GM20431 (cell line): ENCODE results near the gene NFATC3.

Experiments
- in situ Hi-C: fragments of 300-500 bp; cut with MseI, MboI; formaldehyde crosslinking; loops from one replicate; pipeline ENCODE4 v1.15.0; 2020; ENCODE audit warnings: low sequenced_read_pairs; ENCODE audit not compliant: unreplicated experiment

The NFATC3 gene

DNA sequence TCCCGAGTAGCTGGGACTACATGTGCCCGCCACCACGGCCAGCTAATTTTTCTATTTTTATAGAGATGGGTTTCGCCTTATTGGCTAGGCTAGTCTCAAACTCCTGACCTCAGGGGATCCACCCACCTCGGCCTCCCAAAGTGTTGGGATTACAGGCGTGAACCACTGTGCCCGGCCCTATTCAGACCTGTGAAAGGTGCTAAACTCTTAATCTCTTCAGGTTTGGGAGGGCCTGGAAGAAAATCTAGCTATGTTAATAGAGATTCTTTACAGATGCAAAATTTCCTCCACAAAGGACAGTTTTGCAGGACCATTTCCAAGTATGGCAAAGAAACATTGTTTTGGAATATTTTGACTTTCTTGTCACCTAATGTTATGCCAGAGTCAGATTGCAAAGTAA is 156.9 kb downstream of the NFATC3 start:
- in situ Hi-C loops = no loop called here

- in situ Hi-C loops = no loop called here
These were observed 158.0 kb downstream of the NFATC3 start for GRCh38 chr16:68242926-68243858.

GRCh38 chr16:68244481-68244902 is 159.3 kb downstream of the NFATC3 start:
- in situ Hi-C loops = no loop called here

DNA sequence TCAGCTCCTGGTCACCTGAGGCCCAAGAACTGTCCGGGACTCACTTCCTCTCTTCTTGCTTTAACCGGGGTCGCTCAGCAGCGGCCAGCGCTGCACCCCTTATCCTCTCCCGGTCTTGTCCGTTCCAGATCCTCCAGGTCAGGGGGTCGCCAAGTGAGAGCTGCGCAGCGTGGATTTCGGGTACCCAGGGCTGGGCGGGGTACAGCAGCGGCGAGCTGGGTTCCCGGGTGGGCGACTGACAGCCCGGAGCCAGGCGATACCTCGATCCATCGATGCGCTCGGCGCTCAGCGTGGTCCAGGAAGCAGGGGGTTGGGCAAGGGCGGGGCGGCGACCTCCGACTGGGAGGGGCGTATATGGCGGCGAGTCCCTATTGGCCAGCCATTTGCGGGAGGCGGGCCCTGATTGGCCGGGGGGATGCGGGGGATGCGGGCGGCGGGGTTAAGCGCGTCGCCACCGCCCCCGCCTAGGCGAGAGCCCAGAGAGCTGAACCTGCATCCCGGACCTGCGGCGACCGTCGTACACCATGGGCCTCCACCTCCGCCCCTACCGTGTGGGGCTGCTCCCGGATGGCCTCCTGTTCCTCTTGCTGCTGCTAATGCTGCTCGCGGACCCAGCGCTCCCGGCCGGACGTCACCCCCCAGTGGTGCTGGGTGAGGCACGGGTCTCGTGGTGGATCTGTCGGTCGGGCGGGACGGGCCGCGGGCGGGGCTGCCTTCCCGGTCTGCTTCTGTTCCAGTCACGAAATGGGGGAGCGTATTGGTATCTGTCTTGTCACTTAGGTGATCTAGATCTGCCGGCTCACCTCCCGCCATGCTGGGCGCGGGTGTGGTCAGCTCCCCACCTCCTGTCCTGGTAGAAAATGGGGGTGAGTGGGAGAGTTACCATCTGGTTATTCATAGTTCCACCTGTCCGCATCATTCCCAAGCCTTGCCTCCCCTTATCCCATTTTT is 160.0 kb downstream of the NFATC3 start, which contains the start of gene PLA2G15:
Gene PLA2G15, plus strand, starts transcription at position 471 of the 951 bp plus-strand sequence. Its CDS starts 54 bp downstream, at position 525.
- in situ Hi-C loops = no loop called here

DNA sequence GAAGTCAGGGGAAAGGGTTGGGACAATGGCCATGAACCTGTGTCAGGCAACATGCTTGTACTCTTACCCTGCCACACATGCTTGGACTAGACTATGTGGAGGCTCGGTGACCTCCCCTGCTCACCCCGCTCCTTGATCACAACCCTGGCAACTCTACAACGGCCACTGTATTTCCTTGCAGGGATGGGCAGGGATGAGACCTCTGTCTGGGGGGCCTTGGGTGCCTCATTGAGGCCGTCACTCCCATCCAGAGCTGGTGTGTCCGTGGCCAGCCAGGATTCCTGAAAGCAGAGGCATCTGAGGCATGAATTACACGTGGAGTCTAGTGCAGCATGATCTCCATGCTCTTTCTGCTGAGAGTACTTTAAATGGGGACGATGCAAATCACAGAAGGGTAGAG is 161.0 kb downstream of the NFATC3 start:
- in situ Hi-C loops = no loop called here

DNA sequence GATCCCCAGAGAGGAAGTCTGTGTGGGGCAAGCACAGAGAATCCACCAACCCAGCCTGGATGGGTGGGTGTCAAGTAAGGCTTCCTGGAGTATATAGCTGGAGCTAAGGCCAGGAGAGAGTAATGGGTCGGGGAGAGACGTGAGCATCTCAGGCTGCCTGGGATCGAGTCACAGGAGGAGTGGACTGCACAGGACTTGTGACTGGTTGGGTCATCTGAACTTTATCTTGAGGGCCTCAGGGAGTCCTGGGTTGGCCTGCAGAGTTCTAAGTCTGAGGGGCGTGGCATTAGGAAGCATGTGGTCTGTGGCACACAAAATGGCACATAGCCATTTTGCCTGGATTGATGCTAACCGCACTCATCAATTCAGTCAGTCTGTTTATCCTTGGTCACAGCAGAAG is 161.5 kb downstream of the NFATC3 start:
- in situ Hi-C loops = no loop called here

DNA sequence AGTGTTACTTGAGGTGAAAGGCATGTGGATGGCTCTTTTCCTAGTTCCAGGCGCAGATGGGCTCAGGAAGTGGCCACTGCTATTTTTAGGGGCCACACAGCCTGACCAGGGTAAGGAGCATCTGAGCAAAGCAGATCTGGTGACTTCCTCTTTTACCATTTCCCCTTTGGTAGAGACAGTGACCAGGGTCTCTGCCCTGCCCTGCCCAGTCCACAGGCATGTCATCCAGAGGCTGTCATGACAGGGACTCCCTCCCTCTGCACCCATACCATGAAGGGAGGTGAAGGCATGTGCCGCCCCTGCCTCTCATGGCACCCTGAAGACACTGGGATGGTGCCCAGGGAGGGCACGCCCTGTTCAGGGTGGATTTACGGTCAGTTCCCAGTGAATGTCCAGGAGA is 162.2 kb downstream of the NFATC3 start:
- in situ Hi-C loops = no loop called here

DNA sequence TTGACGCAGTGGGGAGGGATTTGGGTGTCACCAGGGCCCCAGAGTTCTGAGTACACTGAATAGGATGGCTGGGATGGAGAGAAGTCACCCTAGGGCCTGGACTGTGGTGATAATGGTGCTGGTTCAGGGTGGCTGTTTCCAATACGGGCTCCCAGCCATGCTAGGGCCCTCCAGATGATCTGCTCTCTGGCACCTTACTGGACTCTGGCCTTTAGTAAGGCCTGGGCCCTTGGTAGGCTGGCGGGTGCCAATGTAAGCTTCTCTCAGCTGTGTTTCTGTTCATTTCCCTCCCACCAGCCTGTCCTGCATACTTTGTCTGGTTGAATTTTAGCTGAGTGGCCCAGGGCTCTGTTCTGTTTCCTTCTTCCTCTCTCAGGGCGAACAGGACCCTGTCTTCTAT is 162.8 kb downstream of the NFATC3 start:
- in situ Hi-C loops = no loop called here

DNA sequence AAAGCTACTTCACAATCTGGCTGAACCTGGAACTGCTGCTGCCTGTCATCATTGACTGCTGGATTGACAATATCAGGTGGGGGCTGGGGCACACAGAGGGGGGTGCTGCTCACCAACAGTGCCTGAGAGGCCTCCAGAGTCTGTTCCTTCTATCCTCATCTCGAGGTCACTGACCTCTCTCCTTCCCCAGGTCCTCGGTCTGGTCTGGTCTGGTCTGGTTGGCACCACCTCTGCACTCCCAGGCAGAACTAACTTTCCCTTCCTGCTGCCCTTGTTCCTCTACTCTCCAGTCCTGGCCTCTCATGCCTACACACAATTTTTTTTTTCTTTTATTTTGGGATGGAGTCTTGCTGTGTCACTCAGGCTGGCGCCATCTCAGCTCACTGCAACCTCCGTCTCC is 164.2 kb downstream of the NFATC3 start:
- in situ Hi-C loops = no loop called here

DNA sequence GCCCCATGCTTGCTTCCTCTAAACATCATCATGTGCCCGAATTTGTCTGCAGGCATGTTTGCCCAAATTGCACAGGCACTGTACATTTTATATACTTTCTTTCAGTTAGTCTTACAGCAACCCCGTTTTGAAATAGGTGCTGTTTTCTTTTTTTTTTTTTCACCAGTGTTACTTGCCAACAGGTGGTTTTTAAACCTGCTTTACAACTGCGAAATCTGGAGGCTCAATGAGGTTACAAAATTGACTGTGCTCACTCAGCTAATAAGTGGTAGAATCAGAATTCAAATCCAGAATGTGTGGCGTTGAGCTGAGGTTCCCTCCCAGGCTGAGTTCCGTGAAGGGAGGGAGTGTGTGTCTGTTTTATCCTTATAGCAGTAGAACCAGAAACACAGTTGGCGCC is 165.8 kb downstream of the NFATC3 start:
- in situ Hi-C loops = loop anchor here (10.0 kb wide), 1 partner anchor 74 kb away; no protein-coding TSS in a partner anchor

DNA sequence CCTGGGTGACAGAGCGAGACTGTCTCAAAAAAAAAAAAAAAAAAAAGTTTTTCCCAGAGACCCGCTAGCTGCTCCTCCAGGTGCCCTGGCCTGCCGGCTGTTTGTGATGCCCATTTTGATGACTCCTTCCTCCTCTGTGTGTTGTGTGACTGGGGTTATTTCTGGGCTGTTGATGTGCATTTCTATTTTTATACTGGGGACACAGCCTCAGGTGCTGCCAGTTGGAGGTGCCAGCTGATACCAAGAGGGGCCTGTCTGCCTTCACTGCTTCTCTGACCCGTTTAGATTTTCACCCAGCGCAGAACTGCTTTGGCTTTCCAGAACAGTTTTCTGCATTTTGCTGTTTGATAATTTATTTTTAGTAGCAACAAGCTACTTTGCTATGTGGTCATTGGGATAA is 166.7 kb downstream of the NFATC3 start:
- in situ Hi-C loops = loop anchor here (10.0 kb wide), 1 partner anchor 73 kb away; no protein-coding TSS in a partner anchor

DNA sequence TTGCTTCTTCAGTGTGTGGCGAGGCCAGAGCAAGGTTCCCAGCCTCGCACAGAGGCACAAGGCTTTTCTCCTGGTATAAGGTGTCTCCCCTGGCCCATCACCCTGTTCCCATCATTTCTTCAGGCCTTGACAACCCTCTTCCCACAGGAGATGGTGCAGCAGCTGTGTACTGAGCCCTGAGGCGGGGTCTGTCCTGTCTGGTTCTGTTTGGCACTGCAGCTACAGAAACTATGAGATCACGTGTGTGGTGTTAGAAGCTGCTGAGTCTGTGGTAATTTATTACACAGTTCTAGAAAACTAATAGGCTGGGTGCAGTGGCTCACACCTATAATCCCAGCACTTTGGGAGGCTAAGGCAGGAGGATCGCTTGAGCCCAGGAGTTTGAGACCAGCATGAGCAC is 167.2 kb downstream of the NFATC3 start:
- in situ Hi-C loops = loop anchor here (10.0 kb wide), 1 partner anchor 72 kb away; no protein-coding TSS in a partner anchor

DNA sequence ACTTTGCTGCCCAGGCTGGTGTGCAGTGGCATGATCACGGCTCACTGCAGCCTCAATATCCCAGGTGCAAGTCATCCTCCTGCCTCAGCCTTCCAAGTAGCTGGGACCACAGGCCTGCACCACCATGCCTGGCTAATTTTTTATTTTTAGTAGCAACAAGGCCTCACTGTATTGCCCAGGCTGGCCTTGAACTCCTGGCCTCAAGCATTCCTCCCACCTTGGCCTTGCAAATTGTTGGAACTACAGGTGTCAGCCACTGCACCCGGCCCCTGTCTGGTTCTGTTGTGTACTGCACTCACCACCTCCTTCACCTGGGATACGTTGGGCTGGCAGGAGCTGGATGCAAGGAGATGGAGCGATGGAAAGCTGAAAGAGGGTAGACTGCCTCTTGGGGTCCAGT is 168.6 kb downstream of the NFATC3 start:
- in situ Hi-C loops = loop anchor here (10.0 kb wide), 1 partner anchor 71 kb away; no protein-coding TSS in a partner anchor

DNA sequence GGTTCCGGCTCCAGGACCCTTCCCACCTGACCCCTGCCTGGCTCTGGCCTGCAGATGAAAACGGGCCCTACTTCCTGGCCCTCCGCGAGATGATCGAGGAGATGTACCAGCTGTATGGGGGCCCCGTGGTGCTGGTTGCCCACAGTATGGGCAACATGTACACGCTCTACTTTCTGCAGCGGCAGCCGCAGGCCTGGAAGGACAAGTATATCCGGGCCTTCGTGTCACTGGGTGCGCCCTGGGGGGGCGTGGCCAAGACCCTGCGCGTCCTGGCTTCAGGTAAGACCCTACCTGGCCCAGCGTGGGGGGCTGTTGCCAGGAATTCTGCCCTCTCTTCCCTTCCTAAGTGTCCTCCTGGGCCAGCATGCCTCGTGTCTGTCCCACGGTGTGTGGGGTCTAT is 170.5 kb downstream of the NFATC3 start:
- in situ Hi-C loops = loop anchor here (10.0 kb wide), 1 partner anchor 69 kb away; no protein-coding TSS in a partner anchor

GRCh38 chr16:68257251-68257905 is 172.2 kb downstream of the NFATC3 start:
- in situ Hi-C loops = loop anchor here (10.0 kb wide), 1 partner anchor 67 kb away; no protein-coding TSS in a partner anchor

DNA sequence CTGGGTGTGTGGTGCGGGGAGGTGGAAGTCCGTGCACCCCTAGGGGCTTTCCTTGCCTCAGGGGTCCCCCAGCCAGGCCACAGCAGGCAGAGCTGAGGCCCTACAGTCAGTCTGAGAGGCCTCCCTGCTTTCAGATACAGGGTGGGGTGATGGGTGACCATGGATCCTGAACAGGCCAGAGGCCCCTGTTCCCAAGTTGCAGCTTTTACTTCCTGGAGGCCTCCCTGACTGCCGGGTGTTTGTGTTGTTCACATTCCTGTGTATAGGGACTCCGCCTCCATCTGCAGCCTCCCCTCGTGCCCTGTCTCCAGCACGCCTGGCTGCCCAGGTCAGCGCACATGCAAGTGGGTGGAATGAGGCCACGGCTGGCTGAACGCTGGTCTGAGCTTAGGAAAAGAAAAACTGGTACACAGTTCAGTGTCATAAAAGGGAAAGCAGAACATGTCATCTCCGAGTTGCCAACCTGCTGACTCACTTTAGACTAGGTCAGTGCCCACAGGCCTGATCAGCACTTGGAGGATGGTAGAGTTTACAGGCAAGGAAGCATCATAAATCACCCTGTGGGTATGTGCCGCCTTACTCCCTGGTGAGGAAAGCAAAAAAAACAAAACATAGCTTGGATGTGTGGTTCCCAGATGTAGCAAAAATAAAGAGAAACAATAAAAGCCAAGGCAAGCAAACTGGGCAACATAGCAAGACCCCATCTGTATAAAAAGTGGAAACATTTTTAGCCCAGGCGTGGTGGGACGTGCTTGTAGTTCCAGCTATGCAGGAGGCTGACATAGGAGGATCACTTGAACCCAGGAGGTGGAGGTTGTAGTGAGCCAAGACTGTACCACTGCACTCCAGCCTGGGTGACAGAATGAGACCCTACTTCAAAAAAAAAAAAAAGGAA is 173.0 kb downstream of the NFATC3 start:
- in situ Hi-C loops = loop anchor here (10.0 kb wide), 1 partner anchor 67 kb away; no protein-coding TSS in a partner anchor

- in situ Hi-C loops = loop anchor here (10.0 kb wide), 1 partner anchor 66 kb away; no protein-coding TSS in a partner anchor
These were observed 174.0 kb downstream of the NFATC3 start for GRCh38 chr16:68259007-68259825.
